ENCODE results near the gene LIFR.
"Not testable (repeated sequence)": the region's sequence is repeated elsewhere in the genome, so short reads cannot be mapped to it uniquely, and the experiment has no call there.

Gene LIFR

DNA sequence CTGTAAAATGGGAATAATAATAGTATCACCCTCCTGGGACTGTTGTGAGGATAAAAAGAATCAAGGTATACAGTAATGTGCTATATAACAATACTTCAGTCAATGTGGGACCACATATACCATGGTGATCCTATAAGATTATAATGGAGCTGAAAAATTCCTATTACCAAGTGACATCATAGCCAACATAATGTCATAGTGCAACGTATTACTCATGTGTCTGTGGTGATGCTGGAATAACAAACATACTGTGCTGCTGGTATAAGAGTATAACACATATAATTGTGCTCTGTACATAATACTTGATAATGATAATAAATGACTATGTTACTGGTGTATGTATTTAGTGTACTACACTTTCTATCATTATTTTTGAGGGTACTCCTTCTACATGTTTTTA lies 38.1 kb downstream of the LIFR start:
- H3K4me3 ChIP-seq: no peak overlapping the region
- TF ChIP-seq, protein P1, sequence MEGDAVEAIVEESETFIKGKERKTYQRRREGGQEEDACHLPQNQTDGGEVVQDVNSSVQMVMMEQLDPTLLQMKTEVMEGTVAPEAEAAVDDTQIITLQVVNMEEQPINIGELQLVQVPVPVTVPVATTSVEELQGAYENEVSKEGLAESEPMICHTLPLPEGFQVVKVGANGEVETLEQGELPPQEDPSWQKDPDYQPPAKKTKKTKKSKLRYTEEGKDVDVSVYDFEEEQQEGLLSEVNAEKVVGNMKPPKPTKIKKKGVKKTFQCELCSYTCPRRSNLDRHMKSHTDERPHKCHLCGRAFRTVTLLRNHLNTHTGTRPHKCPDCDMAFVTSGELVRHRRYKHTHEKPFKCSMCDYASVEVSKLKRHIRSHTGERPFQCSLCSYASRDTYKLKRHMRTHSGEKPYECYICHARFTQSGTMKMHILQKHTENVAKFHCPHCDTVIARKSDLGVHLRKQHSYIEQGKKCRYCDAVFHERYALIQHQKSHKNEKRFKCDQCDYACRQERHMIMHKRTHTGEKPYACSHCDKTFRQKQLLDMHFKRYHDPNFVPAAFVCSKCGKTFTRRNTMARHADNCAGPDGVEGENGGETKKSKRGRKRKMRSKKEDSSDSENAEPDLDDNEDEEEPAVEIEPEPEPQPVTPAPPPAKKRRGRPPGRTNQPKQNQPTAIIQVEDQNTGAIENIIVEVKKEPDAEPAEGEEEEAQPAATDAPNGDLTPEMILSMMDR (IDR thresholded peaks at IDR 0.05): no peak
- no peak for DNase-seq (ENCODE audit: low spot score)
- no peak overlapping the region for H3K27ac ChIP-seq

DNA sequence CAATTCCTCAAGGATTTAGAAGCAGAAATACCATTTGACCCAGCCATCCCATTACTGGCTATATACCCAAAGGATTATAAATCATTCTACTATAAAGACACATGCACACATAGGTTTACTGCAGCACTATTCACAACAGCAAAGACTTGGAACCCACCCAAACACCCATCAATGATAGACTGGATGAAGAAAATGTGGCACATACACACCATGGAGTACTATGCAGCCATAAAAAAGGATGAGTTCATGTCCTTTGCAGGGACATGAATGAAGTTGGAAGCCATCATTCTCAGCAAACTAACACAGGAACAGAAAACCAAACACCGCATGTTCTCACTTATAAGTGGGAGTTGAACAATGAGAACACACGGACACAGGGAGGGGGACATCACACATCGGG lies 39.8 kb downstream of the LIFR start:
- H3K27ac ChIP-seq; H3K4me3 ChIP-seq; DNase-seq (ENCODE audit: low spot score): not testable (repeated sequence)

DNA sequence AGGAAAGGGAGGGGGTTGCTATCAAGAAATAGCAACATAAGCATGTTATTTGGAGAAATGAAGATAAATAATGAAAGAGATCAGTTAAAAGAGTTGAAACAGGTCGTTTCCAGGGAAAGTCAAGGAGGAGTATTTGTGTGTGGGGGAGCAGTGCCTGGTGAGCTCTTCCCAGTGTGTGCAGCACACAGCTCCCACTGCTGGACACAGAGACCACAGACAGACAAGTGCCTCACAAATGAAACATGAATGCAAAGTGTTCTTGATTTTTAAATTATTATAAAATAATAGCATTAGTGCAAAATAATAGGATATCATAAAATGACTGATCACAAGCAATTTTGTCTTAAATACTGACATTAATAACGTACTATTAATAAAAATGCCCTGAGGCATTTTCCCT lies 40.8 kb downstream of the LIFR start:
- DNase-seq (ENCODE audit: low spot score): no peak
- Histone ChIP-seq H3K27ac (no peak overlapping the region), H3K4me3 (no peak overlapping the region)
- TF ChIP-seq, protein P1 (IDR thresholded peaks at IDR 0.05): no peak

DNA sequence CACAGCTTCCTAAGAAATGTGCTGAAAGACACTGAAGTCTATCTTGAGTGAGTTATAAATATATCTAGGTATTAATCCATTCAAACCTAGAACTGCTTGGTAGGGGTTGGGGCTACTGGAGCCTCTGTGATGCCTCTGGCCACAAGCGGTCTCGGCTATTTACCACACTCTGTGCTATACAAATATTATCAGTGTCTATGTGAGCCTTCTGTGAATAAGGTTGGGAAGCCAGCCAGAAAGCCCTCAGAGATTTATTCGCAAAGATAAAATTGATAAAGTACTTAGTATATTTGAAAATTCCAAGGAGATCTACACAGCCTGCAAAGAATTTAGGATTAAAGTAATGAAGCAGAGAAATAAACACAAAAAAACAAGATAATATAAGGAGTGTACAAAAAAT lies 41.4 kb downstream of the LIFR start:
- Histone ChIP-seq H3K4me3 (no peak overlapping the region), H3K27ac (no peak overlapping the region)
- TF ChIP-seq, protein P1 (IDR thresholded peaks at IDR 0.05): no peak

DNA sequence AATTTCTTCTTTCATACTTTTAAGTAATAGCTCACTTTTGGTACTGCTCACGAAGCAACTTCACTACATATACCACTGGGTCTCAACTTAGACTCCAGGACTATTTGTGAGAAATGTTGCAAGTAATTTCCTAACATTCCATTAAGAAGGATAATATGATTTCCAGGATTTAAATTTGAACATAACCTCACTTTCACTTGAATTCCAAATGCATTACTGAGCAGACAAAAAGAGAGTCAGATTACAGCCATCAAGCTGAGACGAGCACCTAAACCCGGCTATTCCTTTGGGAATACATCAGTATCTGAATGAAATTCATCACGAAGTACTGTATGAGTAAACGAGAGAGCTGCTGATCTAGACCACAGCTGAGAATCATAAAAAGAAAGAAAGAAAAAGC lies 47.3 kb downstream of the LIFR start:
- no peak overlapping the region for H3K4me3 ChIP-seq
- H3K27ac ChIP-seq: no peak overlapping the region
- no peak for DNase-seq (ENCODE audit: low spot score)
- TF ChIP-seq, protein P1 (IDR thresholded peaks at IDR 0.05): no peak

More for the DNA sequence above, 41.4 kb downstream of the LIFR start:
- no peak for DNase-seq (ENCODE audit: low spot score)

DNA sequence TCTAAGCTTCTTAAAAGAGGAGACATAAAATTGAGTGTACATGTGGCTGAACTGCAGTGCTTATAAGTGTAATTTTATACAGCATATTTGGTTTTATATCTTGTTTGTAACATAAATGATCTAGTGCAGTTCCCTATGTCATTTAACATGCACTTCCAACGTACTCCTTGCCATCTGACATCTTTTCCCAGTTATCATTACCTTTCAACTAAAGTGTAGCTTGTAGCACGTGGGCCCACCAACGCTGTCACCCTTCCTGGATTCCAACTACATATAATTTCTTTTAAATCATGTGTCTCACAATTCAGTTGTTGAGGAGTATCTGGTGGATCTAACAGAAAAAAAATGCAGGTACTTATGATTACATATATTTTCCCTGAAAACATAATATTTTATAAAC lies 50.1 kb downstream of the LIFR start:
- Histone ChIP-seq H3K4me3 (no peak overlapping the region), H3K27ac (no peak overlapping the region)
- TF ChIP-seq, protein P1 (IDR thresholded peaks at IDR 0.05): no peak
- no peak for DNase-seq (ENCODE audit: low spot score)

DNA sequence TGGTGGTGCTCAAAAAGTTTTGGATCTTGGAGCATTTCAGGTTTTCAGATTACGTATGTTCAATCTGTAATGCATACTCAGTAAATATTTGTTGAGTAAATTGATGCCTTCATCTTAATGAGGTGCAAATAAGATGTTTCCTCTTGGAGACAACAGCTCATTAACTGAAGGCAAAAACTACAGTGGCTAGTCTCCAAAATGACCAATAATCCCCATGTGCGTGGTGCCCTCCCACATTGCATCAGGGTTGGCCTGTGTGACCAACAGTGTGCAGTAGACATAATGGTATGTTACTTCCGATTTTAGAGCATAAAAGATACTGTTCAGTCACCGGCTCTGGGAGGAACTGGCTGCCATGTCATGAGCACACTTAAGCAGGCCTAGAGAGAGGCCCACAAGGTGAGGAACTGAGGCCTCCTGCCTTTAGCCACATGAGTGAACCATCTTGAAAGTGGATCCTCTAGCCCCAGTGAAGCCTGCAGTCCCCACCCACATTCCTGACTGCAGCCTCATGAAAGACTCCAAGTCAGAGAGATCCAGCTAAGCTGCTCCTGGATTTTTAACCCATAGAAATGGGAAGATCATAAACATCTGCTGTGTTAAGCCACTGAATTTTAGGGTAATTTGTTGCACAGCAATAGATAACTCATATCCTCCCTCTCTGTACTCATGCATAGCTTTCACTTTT lies 55.7 kb downstream of the LIFR start:
- Histone ChIP-seq H3K27ac (no peak overlapping the region), H3K4me3 (no peak overlapping the region)
- TF ChIP-seq, protein P1 (IDR thresholded peaks at IDR 0.05): no peak
- DNase-seq (ENCODE audit: low spot score): no peak

Data from coronary artery (tissue), 2 donors.